ENCODE data around the gene EBI3.

The EBI3 gene

GRCh38 chr19:4199699-4200293 is 29.5 kb upstream of the EBI3 start:
- no peak overlapping the region for H3K4me3 ChIP-seq (ENCODE audit: low read length)
- TF ChIP-seq CTCF (IDR thresholded peaks at IDR 0.05; ENCODE audit: low read depth, low read length, poor library complexity, severe bottlenecking) (no peak), EZH2phosphoT487 (IDR thresholded peaks at IDR 0.05; ENCODE audit: borderline replicate concordance, low read length) (no peak)
- no peak overlapping the region for H3K27ac ChIP-seq (ENCODE audit: low read depth, low read length)
- H3K27me3 ChIP-seq (ENCODE audit: control insufficient read depth, low read length): peaks cover 3% of the 10 kb centered on the region; the same call in 1 of the 2 replicates
- H3F3A ChIP-seq (ENCODE audit: control insufficient read depth, insufficient read depth): no peaks in the 10 kb centered on the region
- no peaks in the 10 kb centered on the region for H3K36me3 ChIP-seq (ENCODE audit: control insufficient read depth, low read length)
- no peaks in the 10 kb centered on the region for H3K79me2 ChIP-seq (ENCODE audit: control insufficient read depth, low read length)
- no peaks in the 10 kb centered on the region; the same call in 1 of the 2 replicates for H4K20me1 ChIP-seq (ENCODE audit: control insufficient read depth, insufficient read depth, low read depth, low read length)
- peaks cover 7% of the 10 kb centered on the region for H3K9me3 ChIP-seq (ENCODE audit: control insufficient read depth, insufficient read depth, low read length)
- H3K9me2 ChIP-seq (replicated peaks; ENCODE audit: control insufficient read depth, low read length): no peaks in the 10 kb centered on the region
- no peaks in the 10 kb centered on the region for H3K4me1 ChIP-seq (ENCODE audit: control insufficient read depth, low read length)
- H3K4me2 ChIP-seq (ENCODE audit: low read length): no peak overlapping the region

DNA sequence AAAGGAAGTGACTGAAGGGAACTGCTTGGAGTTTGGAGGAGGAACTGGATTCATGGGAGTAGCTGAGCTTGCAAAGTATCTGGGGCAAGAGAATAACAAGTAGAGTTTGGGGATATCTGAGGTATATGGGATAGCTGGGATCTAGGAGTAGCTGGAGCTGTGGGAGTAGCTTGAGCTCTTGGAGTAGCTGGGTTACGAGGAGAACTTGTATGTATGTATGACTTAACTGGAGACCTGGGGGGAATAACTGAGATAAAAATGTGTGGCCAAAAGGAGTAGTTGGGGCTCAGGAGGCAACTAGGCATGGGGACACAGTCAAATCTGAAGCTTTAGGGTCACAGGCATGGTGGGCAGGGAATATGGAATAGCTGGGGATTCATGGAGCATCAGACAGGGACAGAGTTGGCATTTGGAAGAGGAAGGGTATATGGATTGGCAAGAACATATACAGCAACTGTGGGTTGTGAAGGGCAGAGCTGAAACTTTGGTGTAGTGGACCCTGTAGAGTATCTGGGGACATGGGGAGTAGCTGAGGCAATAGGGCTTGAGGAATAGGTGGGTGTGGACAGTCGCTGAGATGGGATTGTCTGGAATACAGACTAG is 28.3 kb upstream of the EBI3 start:
- Histone ChIP-seq H3K4me2 (ENCODE audit: low read length) (no peak overlapping the region), H3K27me3 (ENCODE audit: control insufficient read depth, low read length) (peaks cover 3% of the 10 kb centered on the region; the same call in 1 of the 2 replicates), H3K36me3 (ENCODE audit: control insufficient read depth, low read length) (no peaks in the 10 kb centered on the region)

DNA sequence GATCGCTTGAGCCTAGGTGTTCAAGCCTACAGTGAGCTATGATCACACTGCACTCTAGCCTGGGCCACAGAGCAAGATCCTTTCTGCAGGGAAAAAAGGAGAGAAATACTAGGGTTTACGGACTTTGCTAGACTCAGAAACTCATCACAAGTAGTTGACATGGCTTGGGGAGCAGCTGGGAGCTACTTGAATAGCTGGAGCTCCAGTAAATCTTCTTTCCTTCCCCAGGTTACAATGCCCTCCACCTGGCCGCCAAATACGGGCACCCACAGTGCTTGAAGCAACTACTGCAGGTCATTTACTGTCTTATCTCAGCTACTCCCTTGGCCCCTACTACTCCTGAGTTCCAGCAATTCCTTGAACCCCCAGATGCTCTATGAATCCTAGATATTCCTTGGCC is 27.5 kb upstream of the EBI3 start:
- no peaks in the 10 kb centered on the region for H3F3A ChIP-seq (ENCODE audit: control insufficient read depth, insufficient read depth)
- H3K79me2 ChIP-seq (ENCODE audit: control insufficient read depth, low read length): no peaks in the 10 kb centered on the region
- no peaks in the 10 kb centered on the region; the same call in 1 of the 2 replicates for H4K20me1 ChIP-seq (ENCODE audit: control insufficient read depth, insufficient read depth, low read depth, low read length)
- no peaks in the 10 kb centered on the region for H3K9me2 ChIP-seq (replicated peaks; ENCODE audit: control insufficient read depth, low read length)
- no peaks in the 10 kb centered on the region for H3K4me1 ChIP-seq (ENCODE audit: control insufficient read depth, low read length)
- no peaks in the 10 kb centered on the region for H3K36me3 ChIP-seq (ENCODE audit: control insufficient read depth, low read length)
- peaks cover 3% of the 10 kb centered on the region; the same call in 1 of the 2 replicates for H3K27me3 ChIP-seq (ENCODE audit: control insufficient read depth, low read length)
- peaks cover 7% of the 10 kb centered on the region for H3K9me3 ChIP-seq (ENCODE audit: control insufficient read depth, insufficient read depth, low read length)
- no peak for TF ChIP-seq CTCF (IDR thresholded peaks at IDR 0.05; ENCODE audit: low read depth, low read length, poor library complexity, severe bottlenecking)
- TF ChIP-seq EZH2phosphoT487 (IDR thresholded peaks at IDR 0.05; ENCODE audit: borderline replicate concordance, low read length): no peak
- no peak overlapping the region for H3K4me3 ChIP-seq (ENCODE audit: low read length)
- H3K4me2 ChIP-seq (ENCODE audit: low read length): no peak overlapping the region
- no peak overlapping the region for H3K27ac ChIP-seq (ENCODE audit: low read depth, low read length)

More for the DNA sequence above, 28.3 kb upstream of the EBI3 start:
- H3K9me3 ChIP-seq (ENCODE audit: control insufficient read depth, insufficient read depth, low read length): peaks cover 7% of the 10 kb centered on the region
- no peak overlapping the region for H3K27ac ChIP-seq (ENCODE audit: low read depth, low read length)
- no peaks in the 10 kb centered on the region for H3F3A ChIP-seq (ENCODE audit: control insufficient read depth, insufficient read depth)
- no peaks in the 10 kb centered on the region for H3K9me2 ChIP-seq (replicated peaks; ENCODE audit: control insufficient read depth, low read length)
- no peak overlapping the region for H3K4me3 ChIP-seq (ENCODE audit: low read length)
- H3K4me1 ChIP-seq (ENCODE audit: control insufficient read depth, low read length): no peaks in the 10 kb centered on the region
- TF ChIP-seq CTCF (IDR thresholded peaks at IDR 0.05; ENCODE audit: low read depth, low read length, poor library complexity, severe bottlenecking): no peak
- no peak for TF ChIP-seq EZH2phosphoT487 (IDR thresholded peaks at IDR 0.05; ENCODE audit: borderline replicate concordance, low read length)
- no peaks in the 10 kb centered on the region for H3K79me2 ChIP-seq (ENCODE audit: control insufficient read depth, low read length)
- no peaks in the 10 kb centered on the region; the same call in 1 of the 2 replicates for H4K20me1 ChIP-seq (ENCODE audit: control insufficient read depth, insufficient read depth, low read depth, low read length)

All from DOHH2 (cell line).